Natural killer cell (primary cell): ENCODE data around the gene PUS1. TPM values are rescaled to one million over a fixed set of nuclear protein-coding genes. Genes with fewer than 3 reads are reported as not detected.
A peak's percentile ranks its signal among the peaks of the same experiment; 100 is the strongest.
"Not testable (repeated sequence)": the region's sequence is repeated elsewhere in the genome, so short reads cannot be mapped to it uniquely, and the experiment has no call there.

Source experiments
- ATAC-seq, 3 donors: fragments of 150-1000 bp in 2 of 3; fragments of 200-7000 bp in 1 of 3; cut with Tn5 transposase; 1 replicate in 1 of 3; 2 replicates in 2 of 3; pipeline ENCODE4 v1.10.0; 2021; ENCODE audit warnings: mild to moderate bottlenecking in 2 of 3, moderate library complexity in 2 of 3
- DNase-seq, 2 donors: peaks; one replicate each; pipeline versions ENCODE4 v3.0.0 to v3.0.0-alpha.2; 2013 to 2021; ENCODE audit warnings: mixed read lengths in 1 of 2
- H3K27ac ChIP-seq: one replicate; pipeline ENCODE4 v1.5.1; 2013; ENCODE audit warnings: mild to moderate bottlenecking, low read length
- H3K27me3 ChIP-seq: one replicate; pipeline ENCODE4 v1.6.1; 2013; ENCODE audit warnings: low read length; ENCODE audit not compliant: control insufficient read depth, insufficient read depth
- H3K36me3 ChIP-seq: one replicate; pipeline ENCODE4 v1.6.1; 2013; ENCODE audit warnings: low read length; ENCODE audit not compliant: control insufficient read depth, insufficient read depth
- H3K4me1 ChIP-seq: one replicate; pipeline ENCODE4 v1.6.1; 2013; ENCODE audit warnings: low read length; ENCODE audit not compliant: control insufficient read depth, insufficient read depth
- H3K4me3 ChIP-seq: one replicate; pipeline ENCODE4 v1.5.1; 2013; ENCODE audit warnings: low read length
- H3K9me3 ChIP-seq: one replicate; pipeline ENCODE4 v1.6.1; 2013; ENCODE audit warnings: low read length; ENCODE audit not compliant: control insufficient read depth, insufficient read depth
- H3K27ac Mint-ChIP-seq, 2 donors: one replicate each; pipeline ENCODE4 v1.8.0; 2022; ENCODE audit warnings: mild to moderate bottlenecking in 2 of 2, mixed read lengths in 2 of 2, moderate library complexity in 1 of 2
- H3K27me3 Mint-ChIP-seq, 2 donors: one replicate each; pipeline ENCODE4 v1.8.0; 2022; ENCODE audit warnings: low read depth in 2 of 2, mixed read lengths in 2 of 2
- H3K36me3 Mint-ChIP-seq: one replicate; pipeline ENCODE4 v1.8.0; 2022; ENCODE audit warnings: mixed read lengths
- H3K4me1 Mint-ChIP-seq, 2 donors: one replicate each; pipeline ENCODE4 v1.8.0; 2022; ENCODE audit warnings: mixed read lengths in 2 of 2
- H3K4me3 Mint-ChIP-seq: one replicate; pipeline ENCODE4 v1.8.0; 2022; ENCODE audit warnings: mild to moderate bottlenecking, moderate library complexity, mixed read lengths
- H3K9me3 Mint-ChIP-seq, 2 donors: one replicate each; pipeline ENCODE4 v1.8.0; 2022; ENCODE audit warnings: mixed read lengths in 2 of 2
- WGBS: methylation state at CpG from one replicate; pipeline ENCODE4 v1.1.7; 2013; ENCODE audit warnings: missing lambda C conversion rate; ENCODE audit not compliant: insufficient coverage; 5-methylcytosine and 5-hydroxymethylcytosine counted together
- intact Hi-C: fragments of 100-400 bp; cut with micrococcal nuclease; formaldehyde crosslinking; loops from one replicate; pipeline ENCODE4 v1.14.2; 2022
- total RNA-seq, 4 donors: library from RNA; stranded (reverse); fragments of 120-200 nt in 1 of 4; gene quantifications; one replicate each; pipeline versions ENCODE4 v1.2.3 to v1.2.4, GENCODE V29; 2013 to 2022
- TF ChIP-seq, protein P1 (sequence below): fragments of 200-600 bp; IDR thresholded peaks from one replicate; pipeline ENCODE4 v1.8.0; 2022; ENCODE audit warnings: antibody characterized with exemption

Gene PUS1
- total RNA-seq, 3 donors from 2014 or later (not counting 1 experiment from before 2014, with no cell fraction given), result 16.9 to 21.9 (median 20.6) TPM

DNA sequence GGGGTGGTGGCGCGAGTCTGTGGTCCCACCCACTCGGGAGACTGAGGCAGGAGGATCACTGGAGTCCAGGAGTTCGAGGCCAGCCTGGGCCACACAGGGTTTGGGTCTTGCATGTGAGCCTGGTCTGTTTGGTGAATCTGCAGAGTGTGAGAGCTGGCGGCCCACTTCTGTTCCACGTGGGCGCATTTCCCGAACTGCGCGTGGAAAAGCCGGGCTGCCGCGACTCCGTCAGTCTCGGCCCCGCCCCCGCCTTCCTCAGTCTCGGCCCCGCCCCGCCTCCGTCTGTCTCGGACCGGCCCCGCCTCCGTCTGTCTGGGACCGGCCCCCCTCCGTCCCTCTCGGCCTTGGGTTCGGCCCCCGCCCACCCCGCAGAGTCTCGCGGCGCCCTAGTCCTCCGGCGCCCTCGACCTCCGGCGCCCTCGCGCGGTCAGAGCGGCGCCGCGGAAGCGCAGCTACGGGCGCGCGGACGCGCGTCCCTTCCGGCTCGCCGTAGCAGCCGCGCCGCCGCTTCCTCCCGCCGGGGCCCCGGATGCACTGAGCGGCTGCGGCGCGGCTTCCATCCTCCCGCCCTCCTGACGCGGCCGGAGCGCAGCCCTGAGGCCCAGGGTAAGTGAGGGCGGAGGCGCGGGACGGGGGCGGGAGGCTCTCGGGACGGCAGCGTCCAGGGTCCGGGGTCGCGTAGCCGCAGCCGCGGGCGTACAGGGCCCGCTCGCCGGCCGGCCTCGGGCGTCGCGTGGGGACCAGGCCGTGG is 20.5 kb downstream of the PUS1 start, which contains the start of gene EP400:
EP400 (plus strand) TSS at position 512 of the 751 bp plus-strand sequence. CDS start 10,678 bp downstream, outside the sequence.
- Mint-ChIP-seq H3K4me1 (peaks cover 26 to 35% of the 10 kb centered on the region in 2 donors), H3K9me3 (no peaks in the 10 kb centered on the region), H3K36me3 (no peaks in the 10 kb centered on the region), H3K27me3 (no peaks in the 10 kb centered on the region), H3K4me3 (peak within 1 kb of the TSS; percentile 94), H3K27ac (peak within 1 kb of the TSS; percentile 59 to 89)
- DNase-seq (peak; percentile 88 to 96), ATAC-seq (peak; percentile 91 to 97 (median 93))
- H3K4me3 ChIP-seq, result peak within 1 kb of the TSS; percentile 60
- no peaks in the 10 kb centered on the region for H3K36me3 ChIP-seq
- peak within 1 kb of the TSS; percentile 74 for H3K27ac ChIP-seq
- intact Hi-C loops, result loop anchor here (1.0 kb wide), 2 partner anchors 20 to 53 kb away; partner anchors contain the start of gene PUS1
- H3K4me1 ChIP-seq, result peaks cover 40% of the 10 kb centered on the region
- 2% methylated on average over 97 of the region's 97 CpGs for WGBS
- TF ChIP-seq, protein P1, sequence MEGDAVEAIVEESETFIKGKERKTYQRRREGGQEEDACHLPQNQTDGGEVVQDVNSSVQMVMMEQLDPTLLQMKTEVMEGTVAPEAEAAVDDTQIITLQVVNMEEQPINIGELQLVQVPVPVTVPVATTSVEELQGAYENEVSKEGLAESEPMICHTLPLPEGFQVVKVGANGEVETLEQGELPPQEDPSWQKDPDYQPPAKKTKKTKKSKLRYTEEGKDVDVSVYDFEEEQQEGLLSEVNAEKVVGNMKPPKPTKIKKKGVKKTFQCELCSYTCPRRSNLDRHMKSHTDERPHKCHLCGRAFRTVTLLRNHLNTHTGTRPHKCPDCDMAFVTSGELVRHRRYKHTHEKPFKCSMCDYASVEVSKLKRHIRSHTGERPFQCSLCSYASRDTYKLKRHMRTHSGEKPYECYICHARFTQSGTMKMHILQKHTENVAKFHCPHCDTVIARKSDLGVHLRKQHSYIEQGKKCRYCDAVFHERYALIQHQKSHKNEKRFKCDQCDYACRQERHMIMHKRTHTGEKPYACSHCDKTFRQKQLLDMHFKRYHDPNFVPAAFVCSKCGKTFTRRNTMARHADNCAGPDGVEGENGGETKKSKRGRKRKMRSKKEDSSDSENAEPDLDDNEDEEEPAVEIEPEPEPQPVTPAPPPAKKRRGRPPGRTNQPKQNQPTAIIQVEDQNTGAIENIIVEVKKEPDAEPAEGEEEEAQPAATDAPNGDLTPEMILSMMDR, result no peak
- H3K27me3 ChIP-seq, result no peaks in the 10 kb centered on the region
- H3K9me3 ChIP-seq, result no peaks in the 10 kb centered on the region

DNA sequence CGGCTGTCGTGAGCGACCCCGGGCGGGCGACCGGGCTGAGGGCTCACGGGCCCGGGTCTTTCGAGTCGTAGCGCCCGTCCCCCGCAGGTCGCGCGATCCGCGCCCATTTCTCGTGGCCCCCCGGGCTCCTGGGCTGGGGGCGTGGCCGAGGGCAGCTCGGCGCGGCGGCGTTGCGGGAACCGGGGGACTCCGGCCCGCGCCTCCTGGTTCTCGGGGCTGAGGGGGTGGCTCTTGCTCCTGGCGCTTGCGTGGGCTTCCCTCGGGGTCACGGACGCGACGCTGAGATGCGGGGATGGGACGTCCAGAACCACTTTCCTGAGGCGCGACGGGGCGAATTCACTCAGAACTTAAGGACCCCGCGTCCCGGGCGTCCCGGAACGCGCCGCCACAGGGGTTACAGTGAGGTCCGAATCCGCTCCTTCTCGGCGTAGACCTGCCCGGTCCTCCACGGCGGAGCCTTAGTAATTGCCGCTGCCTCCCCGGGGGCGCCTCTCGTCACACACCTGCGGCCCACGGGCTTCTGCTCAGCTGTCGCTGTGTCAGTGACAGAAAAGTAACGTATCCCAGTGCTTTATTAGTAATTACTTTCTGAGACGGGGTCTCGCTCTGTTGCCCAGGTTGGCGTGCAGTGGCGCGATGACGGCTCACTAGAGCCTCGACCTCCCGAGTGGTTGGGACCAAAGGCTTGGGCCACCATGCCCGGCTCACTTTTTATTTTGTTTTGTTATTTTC is 21.3 kb downstream of the PUS1 start:
- H3K27me3 Mint-ChIP-seq, result no peaks in the 10 kb centered on the region
- Histone ChIP-seq H3K4me1 (peaks cover 40% of the 10 kb centered on the region), H3K4me3 (peak overlapping the region; percentile 52), H3K27me3 (no peaks in the 10 kb centered on the region), H3K36me3 (no peaks in the 10 kb centered on the region), H3K27ac (no peak overlapping the region), H3K9me3 (no peaks in the 10 kb centered on the region)
- H3K27ac Mint-ChIP-seq, result peak overlapping the region; percentile 59 to 84
- WGBS, result 1% methylated on average over 79 of the region's 79 CpGs
- peak; percentile 31 to 60 for DNase-seq
- H3K4me1 Mint-ChIP-seq, result peaks cover 26 to 38% of the 10 kb centered on the region in 2 donors
- TF ChIP-seq, protein P1, result no peak
- ATAC-seq, result peak; percentile 7 to 11 (median 11)
- no peaks in the 10 kb centered on the region for H3K36me3 Mint-ChIP-seq
- intact Hi-C loops, result no loop called here
- no peaks in the 10 kb centered on the region for H3K9me3 Mint-ChIP-seq
- H3K4me3 Mint-ChIP-seq, result peak overlapping the region; percentile 94

- 97% methylated on average over 9 of the region's 9 CpGs for WGBS
- not testable (repeated sequence) for H3K4me3 Mint-ChIP-seq, ATAC-seq
These were observed 24.7 kb downstream of the PUS1 start for GRCh38 chr12:131953810-131954209.

GRCh38 chr12:131954460-131954859 is 25.4 kb downstream of the PUS1 start:
- H3K4me1 ChIP-seq, result peaks cover 26% of the 10 kb centered on the region
- H3K9me3 Mint-ChIP-seq, ATAC-seq, H3K4me3 Mint-ChIP-seq, intact Hi-C loops, H3K27ac ChIP-seq, H3K27ac Mint-ChIP-seq, H3K4me3 ChIP-seq, H3K27me3 ChIP-seq, H3K9me3 ChIP-seq, DNase-seq, H3K36me3 ChIP-seq, H3K27me3 Mint-ChIP-seq, H3K36me3 Mint-ChIP-seq: not testable (repeated sequence)
- 96% methylated on average over 13 of the region's 13 CpGs for WGBS
- H3K4me1 Mint-ChIP-seq, result peaks cover 41 to 53% of the 10 kb centered on the region in 2 donors

More at GRCh38 chr12:131953810-131954209, 24.7 kb downstream of the PUS1 start:
- H3K9me3 Mint-ChIP-seq, DNase-seq, H3K27ac ChIP-seq, H3K27me3 Mint-ChIP-seq, H3K27ac Mint-ChIP-seq, H3K4me3 ChIP-seq, H3K36me3 Mint-ChIP-seq, H3K27me3 ChIP-seq, H3K9me3 ChIP-seq, H3K36me3 ChIP-seq, intact Hi-C loops: not testable (repeated sequence)
- H3K4me1 ChIP-seq, result peaks cover 33% of the 10 kb centered on the region
- peaks cover 34 to 48% of the 10 kb centered on the region in 2 donors for H3K4me1 Mint-ChIP-seq
